Measurements from ENCODE around the gene DHRS4L2.

DHRS4L2 gene

GRCh38 chr14:24051789-24052655, 63.3 kb downstream of the DHRS4L2 start, which contains the start of gene CARMIL3:
Gene CARMIL3 (plus strand): TSS chr14:24052009. CDS start chr14:24052154, 145 bp downstream.
- no peak for TF ChIP-seq SIN3A (IDR thresholded peaks at IDR 0.05; ENCODE audit: borderline replicate concordance, insufficient read depth, low read length)
- TF ChIP-seq FOXP2 (optimal IDR thresholded peaks at IDR 0.05; ENCODE audit: borderline replicate concordance, extremely low read depth, extremely low read length, insufficient read depth): no peak
- TF ChIP-seq REST (IDR thresholded peaks at IDR 0.05; ENCODE audit: insufficient read depth in 1 of 2, low read depth in 2 of 2, low read length in 2 of 2): peak; percentile 88 to 92
- TF ChIP-seq POLR2AphosphoS5 (IDR thresholded peaks at IDR 0.05; ENCODE audit: low read depth, low read length): no peak

GRCh38 chr14:24052656-24053547, 64.2 kb downstream of the DHRS4L2 start:
- TF ChIP-seq SIN3A (IDR thresholded peaks at IDR 0.05; ENCODE audit: borderline replicate concordance, insufficient read depth, low read length) (no peak), REST (IDR thresholded peaks at IDR 0.05; ENCODE audit: insufficient read depth in 1 of 2, low read depth in 2 of 2, low read length in 2 of 2) (no peak), TAF1 (IDR thresholded peaks at IDR 0.05; ENCODE audit: borderline replicate concordance, insufficient read depth, low read length) (no peak), POLR2AphosphoS5 (IDR thresholded peaks at IDR 0.05; ENCODE audit: low read depth, low read length) (no peak), FOXP2 (optimal IDR thresholded peaks at IDR 0.05; ENCODE audit: borderline replicate concordance, extremely low read depth, extremely low read length, insufficient read depth) (no peak)

- TF ChIP-seq TAF1 (IDR thresholded peaks at IDR 0.05; ENCODE audit: borderline replicate concordance, insufficient read depth, low read length) (no peak), POLR2AphosphoS5 (IDR thresholded peaks at IDR 0.05; ENCODE audit: low read depth, low read length) (no peak), FOXP2 (optimal IDR thresholded peaks at IDR 0.05; ENCODE audit: borderline replicate concordance, extremely low read depth, extremely low read length, insufficient read depth) (no peak), REST (IDR thresholded peaks at IDR 0.05; ENCODE audit: insufficient read depth in 1 of 2, low read depth in 2 of 2, low read length in 2 of 2) (no peak), SIN3A (IDR thresholded peaks at IDR 0.05; ENCODE audit: borderline replicate concordance, insufficient read depth, low read length) (no peak)
Observed at GRCh38 chr14:24053548-24054323, 65.0 kb downstream of the DHRS4L2 start.

- TF ChIP-seq POLR2AphosphoS5 (IDR thresholded peaks at IDR 0.05; ENCODE audit: low read depth, low read length): no peak
Observed at GRCh38 chr14:24054324-24054641, 65.6 kb downstream of the DHRS4L2 start.

GRCh38 chr14:24054646-24055045, 65.9 kb downstream of the DHRS4L2 start:
- TF ChIP-seq SIN3A (IDR thresholded peaks at IDR 0.05; ENCODE audit: borderline replicate concordance, insufficient read depth, low read length) (no peak), TAF1 (IDR thresholded peaks at IDR 0.05; ENCODE audit: borderline replicate concordance, insufficient read depth, low read length) (no peak), REST (IDR thresholded peaks at IDR 0.05; ENCODE audit: insufficient read depth in 1 of 2, low read depth in 2 of 2, low read length in 2 of 2) (no peak)

All from PFSK-1 (cell line).